Activated CD4-positive, CD25-positive, alpha-beta regulatory T cell treated with anti-CD3 and anti-CD28 coated beads, Interleukin-2, amount 50 U/mL, for 24 hours (primary cell): ENCODE results near the gene ISM1.

Source experiments
- ATAC-seq, 2 donors: fragments of 150-1000 bp; cut with Tn5 transposase; one replicate each; pipeline ENCODE4 v1.10.0; 2021; ENCODE audit warnings: mild to moderate bottlenecking in 1 of 2, moderate library complexity in 1 of 2

The ISM1 gene

GRCh38 chr20:13313201-13313600, 92.1 kb downstream of the ISM1 start:
- ATAC-seq: no peak

DNA sequence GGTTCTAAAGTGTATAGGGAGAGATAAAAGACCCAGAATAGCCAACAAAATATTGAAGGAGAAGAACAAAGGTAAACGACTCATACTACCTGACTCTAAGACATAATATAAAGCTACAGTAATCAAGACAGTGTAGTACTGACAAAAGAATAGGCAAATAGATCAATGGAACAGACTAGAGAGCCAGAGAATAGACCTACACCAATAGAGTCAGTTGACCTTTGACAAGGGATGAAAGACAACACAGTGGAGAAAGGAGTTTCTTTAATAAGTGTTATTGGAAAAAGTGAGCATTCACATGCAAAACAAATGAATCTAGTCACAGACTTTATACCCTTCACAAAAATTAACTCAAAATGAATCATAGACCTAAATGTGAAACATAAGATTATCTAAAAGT, 96.4 kb downstream of the ISM1 start:
- no peak for ATAC-seq

- ATAC-seq: no peak
These were observed 97.9 kb downstream of the ISM1 start for GRCh38 chr20:13318871-13319521.

DNA sequence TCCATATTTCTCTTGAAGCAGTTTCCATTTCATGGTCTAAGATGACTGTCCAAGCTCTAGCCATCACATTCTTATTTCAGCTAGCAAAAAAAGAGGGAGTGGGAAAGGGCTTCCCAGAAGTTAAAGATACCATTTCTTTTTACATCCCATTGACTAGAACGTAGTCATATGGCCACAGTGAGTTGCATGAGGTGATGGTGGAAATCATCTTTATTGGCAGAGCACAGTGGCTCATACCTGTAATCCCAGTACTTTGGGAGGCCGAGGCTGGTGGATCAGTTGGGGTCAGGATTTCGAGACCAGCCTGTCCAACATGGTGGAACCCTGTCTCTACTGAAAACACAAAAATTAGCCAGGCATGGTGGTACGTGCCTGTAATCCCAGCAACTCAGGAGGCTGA, 99.6 kb downstream of the ISM1 start:
- no peak for ATAC-seq

DNA sequence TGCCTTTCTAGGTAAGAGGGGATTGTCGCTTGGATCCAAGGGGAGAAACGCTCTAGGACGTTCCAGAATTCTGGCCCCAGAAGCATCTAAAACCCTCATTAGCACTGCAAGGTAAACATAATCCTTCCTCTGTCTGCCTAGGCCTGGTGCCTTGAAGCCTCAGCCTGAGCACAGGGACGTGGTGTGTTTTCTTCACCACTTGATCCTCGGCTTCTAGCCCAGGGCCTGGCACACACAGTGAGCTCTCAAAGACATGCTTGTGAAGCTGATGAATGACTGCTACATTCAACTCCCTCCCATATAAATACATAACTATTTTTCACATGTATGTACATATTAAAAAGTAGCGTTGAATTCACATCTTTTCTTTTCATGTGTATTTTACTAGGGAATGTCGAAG, 100.3 kb downstream of the ISM1 start:
- ATAC-seq: no peak

GRCh38 chr20:13322198-13322597, 101.1 kb downstream of the ISM1 start:
- ATAC-seq: no peak

DNA sequence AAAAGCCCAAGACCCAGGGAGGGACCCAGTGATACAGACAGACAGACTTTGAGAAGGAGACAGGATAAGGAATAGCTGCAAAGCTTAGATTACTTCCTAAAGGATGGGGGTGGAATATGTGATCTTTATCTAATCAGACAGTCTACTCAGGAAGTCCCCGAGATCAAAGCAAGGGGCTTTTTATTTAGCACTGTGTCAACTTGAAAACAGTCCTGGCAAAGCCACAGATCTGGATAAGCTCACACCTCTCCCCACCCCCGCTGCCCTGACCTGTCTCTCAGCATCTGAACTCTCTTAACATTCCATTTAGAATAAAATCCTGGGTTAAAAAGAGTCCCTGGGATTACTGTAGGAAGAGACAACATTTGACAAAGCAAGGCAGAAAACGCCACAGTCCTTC, 101.5 kb downstream of the ISM1 start:
- no peak for ATAC-seq

- ATAC-seq: no peak
These were observed 104.0 kb downstream of the ISM1 start for GRCh38 chr20:13325033-13325432.

- ATAC-seq: no peak
These were observed 104.8 kb downstream of the ISM1 start for GRCh38 chr20:13325796-13326340.

DNA sequence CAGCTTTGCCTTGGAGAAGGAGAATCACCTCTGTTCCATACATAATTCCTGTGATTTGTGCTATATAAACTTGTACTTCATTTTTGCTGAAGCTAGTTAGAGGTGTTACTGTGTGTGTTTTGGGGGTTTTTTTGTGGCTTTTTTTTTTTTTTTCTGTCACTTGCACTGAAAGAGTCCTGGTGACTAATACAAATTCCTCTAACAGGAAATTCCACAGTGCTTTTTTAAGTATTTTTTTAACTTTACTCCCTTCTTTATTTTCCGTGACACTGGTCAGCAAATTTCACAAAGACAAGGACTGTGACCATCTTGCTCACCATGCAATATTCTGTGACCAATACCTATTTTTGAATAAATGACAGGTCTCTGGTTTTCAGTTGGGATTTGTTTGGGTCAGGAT, 110.5 kb downstream of the ISM1 start:
- no peak for ATAC-seq

- ATAC-seq: no peak
These were observed 112.0 kb downstream of the ISM1 start for GRCh38 chr20:13333036-13333435.

DNA sequence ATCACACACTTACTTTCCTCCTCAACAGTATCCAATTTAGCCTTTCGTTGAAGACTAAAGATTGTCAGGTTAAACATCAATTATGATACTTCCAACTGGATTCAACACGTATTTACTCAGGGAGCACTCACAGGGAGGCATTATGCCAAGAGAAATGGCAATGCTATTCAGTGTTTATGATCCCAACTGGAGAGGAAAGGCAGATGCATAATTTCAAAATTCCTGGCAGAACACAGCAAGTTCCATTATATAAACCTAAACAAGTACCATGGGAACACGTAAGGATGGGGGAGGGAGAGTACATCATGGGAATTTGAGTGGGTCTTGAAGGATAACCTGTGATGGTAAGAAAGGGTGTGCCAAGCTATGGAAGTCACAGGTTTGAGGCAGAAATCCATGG, 112.7 kb downstream of the ISM1 start:
- no peak for ATAC-seq

GRCh38 chr20:13336308-13337089, 115.4 kb downstream of the ISM1 start:
- ATAC-seq: no peak

DNA sequence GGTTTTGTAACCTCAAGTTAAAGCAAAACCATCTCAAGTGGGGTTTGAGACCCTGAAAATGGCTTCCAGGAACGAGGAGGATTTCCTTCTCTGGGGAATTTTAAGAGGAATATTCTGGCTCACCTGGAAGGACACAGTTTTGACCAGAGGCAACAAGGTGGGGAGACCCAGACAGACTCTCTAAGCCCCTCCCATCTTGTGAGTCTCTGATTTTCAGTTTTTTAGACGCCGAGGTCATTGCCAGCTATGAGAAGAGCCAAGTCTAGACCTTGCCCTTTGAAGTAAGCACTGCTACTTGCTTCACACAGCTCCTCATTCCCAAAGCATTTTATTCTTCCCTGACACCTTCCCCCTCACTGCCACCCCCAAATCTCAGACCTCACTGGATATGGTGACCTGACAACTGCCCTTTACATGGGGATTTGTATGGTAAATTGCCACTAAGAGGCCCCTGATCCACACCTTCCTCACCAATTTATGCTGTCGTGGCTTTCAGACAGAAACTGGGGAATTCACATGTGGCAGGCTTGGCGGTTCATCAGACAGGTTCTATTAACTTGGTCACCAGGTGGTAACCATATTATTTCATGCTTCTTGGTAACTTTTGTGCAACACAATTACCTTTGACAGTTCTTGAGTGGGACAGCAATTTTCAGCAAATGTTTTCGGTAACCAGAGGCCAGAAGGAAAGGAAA, 116.2 kb downstream of the ISM1 start:
- ATAC-seq: no peak

DNA sequence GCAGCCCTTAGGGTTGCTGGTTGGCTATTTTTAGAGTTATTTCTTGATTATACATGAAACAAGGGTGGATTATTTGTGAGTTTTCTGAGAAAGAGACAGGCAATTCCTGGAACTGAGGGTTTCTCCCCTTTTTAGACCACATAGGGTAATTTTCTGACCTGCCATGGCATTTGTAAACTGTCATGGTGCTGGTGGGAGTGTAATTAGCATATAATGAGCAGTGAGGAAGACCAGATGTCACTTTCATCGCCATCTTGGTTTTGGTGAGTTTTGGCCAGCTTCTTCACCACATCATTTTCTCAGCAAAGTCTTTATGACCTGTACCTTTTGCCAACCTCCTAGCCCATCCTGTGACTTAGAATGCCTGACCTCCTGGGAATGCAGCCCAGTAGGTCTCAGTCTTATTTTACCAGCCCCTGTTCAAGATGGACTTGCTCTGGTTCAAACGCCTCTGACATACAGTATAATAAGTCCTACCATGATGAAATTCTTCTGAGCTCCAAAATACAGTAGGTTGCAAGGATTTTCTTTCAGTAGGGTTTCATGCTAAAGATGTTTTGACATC, 117.1 kb downstream of the ISM1 start:
- ATAC-seq: no peak

DNA sequence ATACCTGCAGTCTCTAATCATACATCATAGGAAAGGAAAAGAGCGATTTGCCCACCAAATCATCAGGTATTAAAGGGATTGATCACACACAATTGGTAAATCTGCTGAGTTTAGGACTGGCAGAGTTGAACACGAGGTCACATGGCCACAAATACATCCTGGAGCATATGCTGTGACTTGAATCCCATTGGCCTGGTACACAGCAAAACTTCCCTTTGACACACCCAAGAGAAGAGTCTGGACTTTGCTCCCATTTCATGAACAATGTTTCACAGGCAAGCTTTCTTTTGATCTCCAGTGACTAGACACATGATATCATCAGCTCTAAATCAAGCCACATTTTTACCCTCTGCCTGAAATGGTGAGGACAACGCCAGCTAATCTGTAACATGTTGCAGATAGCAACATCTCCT, 117.9 kb downstream of the ISM1 start:
- ATAC-seq: no peak

DNA sequence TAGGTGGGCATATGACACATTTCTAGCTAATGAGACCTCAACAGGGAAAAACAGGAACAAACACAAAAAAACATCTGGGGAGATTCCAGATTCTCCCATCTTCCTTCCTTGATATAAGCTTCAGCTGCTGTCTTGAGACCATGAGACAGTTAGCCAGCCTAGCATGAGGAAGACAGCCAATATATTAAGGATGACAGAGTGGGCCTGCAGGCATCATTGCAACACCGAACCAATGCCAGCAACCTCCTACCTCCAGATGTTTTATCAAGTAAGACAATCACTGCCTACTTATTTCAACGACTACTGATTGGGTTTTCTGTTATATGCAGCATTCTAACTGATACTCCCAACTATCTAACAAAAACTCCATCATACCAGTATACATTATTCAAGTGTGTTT, 119.0 kb downstream of the ISM1 start:
- ATAC-seq: no peak

- ATAC-seq: no peak
These were observed 120.8 kb downstream of the ISM1 start for GRCh38 chr20:13341737-13342393.

- no peak for ATAC-seq
These were observed 121.6 kb downstream of the ISM1 start for GRCh38 chr20:13342469-13343242.

DNA sequence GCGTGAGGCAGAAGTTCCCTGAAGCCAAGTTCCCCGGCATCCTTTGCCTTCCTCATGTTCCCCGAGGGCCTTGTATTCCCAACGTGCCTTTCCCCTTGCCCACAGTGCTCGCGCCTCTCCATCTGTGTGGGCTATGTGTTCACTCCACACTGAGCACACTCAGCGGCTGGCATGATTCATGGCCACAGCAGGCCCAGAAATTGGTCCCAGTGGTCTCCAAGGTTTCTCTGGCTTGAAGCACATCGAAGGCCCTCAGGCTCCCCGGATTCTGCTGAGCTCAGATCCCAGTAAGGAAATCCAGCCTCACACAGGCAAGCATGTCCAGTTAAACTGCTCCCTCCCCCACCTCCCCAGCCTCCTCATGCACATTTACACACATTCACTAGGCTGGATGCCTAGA, 123.6 kb downstream of the ISM1 start:
- ATAC-seq: no peak

DNA sequence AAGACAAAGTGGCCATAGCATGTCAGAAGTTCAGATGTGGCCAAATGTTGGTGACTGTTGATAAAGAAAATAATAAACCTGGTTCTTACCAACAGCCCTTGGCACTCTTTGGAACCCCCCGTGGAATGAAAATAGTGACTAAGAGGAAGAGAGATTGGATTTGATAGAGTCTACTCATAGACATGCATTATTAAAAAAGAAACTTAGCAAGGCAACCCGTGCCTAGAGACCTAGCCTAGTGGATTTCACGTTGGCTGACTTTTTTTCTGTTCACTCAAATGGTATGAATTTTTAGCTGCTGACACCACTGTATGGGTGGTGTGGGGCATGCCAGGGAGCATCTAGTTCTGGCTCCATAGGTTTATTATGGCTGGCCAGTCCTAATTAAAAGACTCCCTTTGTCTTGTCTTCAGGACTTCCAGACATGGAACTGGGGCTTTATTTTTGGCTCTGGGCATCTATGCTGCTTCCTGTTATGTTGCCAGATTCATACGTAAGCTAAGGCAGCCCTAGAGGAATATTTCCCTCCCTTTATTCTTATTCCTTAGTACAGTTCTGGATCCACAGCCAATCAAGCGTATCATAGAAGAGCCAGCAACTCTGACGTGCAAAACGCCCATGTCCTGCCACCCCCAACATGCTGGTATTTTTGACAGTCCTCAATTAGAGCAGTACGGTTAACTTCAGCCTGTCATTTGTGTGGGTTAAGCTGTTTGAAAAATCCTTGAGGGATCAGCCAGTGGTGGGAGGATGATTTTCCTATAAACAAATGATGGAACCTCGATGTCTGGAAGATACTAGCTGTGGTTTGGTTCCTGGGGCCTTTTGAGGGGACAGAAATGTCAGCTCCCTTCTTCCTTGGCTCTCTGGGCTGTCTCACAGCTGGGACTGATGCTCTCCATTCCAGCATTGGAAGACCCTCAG, 127.5 kb downstream of the ISM1 start:
- ATAC-seq: no peak
